GM20000 (cell line): Measurements from ENCODE around the gene NFS1.

ENCODE experiments used
- DNase-seq: peaks from one replicate; pipeline ENCODE4 v3.0.0; 2012; ENCODE audit warnings: low spot score
- CTCF ChIP-seq: IDR thresholded peaks from 2 replicates; pipeline ENCODE4 v1.5.1; 2012; ENCODE audit warnings: mild to moderate bottlenecking, control low read depth; ENCODE audit errors: extremely low read depth, missing control alignments

NFS1 gene

GRCh38 chr20:35651958-35652357 lies 47.2 kb downstream of the NFS1 start:
- DNase-seq, result no peak

GRCh38 chr20:35650632-35651031 lies 48.5 kb downstream of the NFS1 start:
- TF ChIP-seq CTCF, result no peak
- no peak for DNase-seq

More at GRCh38 chr20:35651958-35652357, 47.2 kb downstream of the NFS1 start:
- TF ChIP-seq CTCF, result no peak

- DNase-seq, result no peak
Observed at GRCh38 chr20:35648836-35649235, 50.3 kb downstream of the NFS1 start.

GRCh38 chr20:35644806-35645205 lies 54.3 kb downstream of the NFS1 start:
- DNase-seq, result no peak
- TF ChIP-seq CTCF, result no peak

More at GRCh38 chr20:35648836-35649235, 50.3 kb downstream of the NFS1 start:
- TF ChIP-seq CTCF, result no peak

- TF ChIP-seq CTCF, result no peak
- DNase-seq, result no peak
Observed at GRCh38 chr20:35643045-35643444, 56.1 kb downstream of the NFS1 start.

GRCh38 chr20:35641743-35642142 lies 57.4 kb downstream of the NFS1 start:
- DNase-seq, result no peak

GRCh38 chr20:35640724-35641123 lies 58.4 kb downstream of the NFS1 start:
- no peak for DNase-seq
- no peak for TF ChIP-seq CTCF

More at GRCh38 chr20:35641743-35642142, 57.4 kb downstream of the NFS1 start:
- TF ChIP-seq CTCF, result no peak
